SK-N-SH (cell line): ENCODE results near the gene ACTL8. TPM values are rescaled to one million over a fixed set of nuclear protein-coding genes. Genes with fewer than 3 reads are reported as not detected.

ENCODE experiments used
- CTCF ChIA-PET: fragments of 300-600, 350-600 bp; formaldehyde crosslinking; extraction: SDS; loops from one replicate; lab custom pipeline; 2021; lab: Yijun Ruan, JAX
- POLR2A ChIA-PET: fragments of 350-600 bp; sonication (Branson Sonifier 250); formaldehyde crosslinking; extraction: SDS; loops from one replicate; lab custom pipeline; 2020; ENCODE audit warnings: antibody characterized with exemption, inconsistent platforms; lab: Yijun Ruan, JAX
- DNase-seq: peaks from one replicate; pipeline ENCODE4 v3.0.0; 2012
- H2AFZ ChIP-seq: fragments of 200-600 bp; sonication (generic); 2 replicates; pipeline ENCODE4 v1.8.1; 2016; ENCODE audit warnings: antibody characterized with exemption, mild to moderate bottlenecking, low read depth
- H3F3A ChIP-seq: fragments of 200-600 bp; sonication (generic); replicated peaks from 2 replicates; pipeline ENCODE3; 2016; ENCODE audit warnings: antibody characterized with exemption, mild to moderate bottlenecking; ENCODE audit not compliant: insufficient read depth
- H3K27ac ChIP-seq, 2 experiments: fragments of 200-500 bp in 1 of 2; fragments of 200-600 bp in 1 of 2; sonication (Bioruptor generic) in 1 of 2; sonication (generic), shearing (Covaris generic) in 1 of 2; 2 replicates each; pipeline versions ENCODE4 v1.5.1 to v1.6.1; 2014 to 2016; ENCODE audit warnings: low read depth in 2 of 2, inconsistent platforms in 1 of 2, low read length in 1 of 2, mild to moderate bottlenecking in 1 of 2, mixed read lengths in 1 of 2
- H3K27me3 ChIP-seq: fragments of 200-600 bp; sonication (generic), shearing (Covaris generic); 2 replicates; pipeline ENCODE4 v1.6.1; 2016; ENCODE audit warnings: mixed run types; ENCODE audit not compliant: insufficient read depth
- H3K36me3 ChIP-seq, 2 experiments: fragments of 200-500 bp in 1 of 2; fragments of 200-600 bp in 1 of 2; sonication (Bioruptor generic) in 1 of 2; sonication (generic) in 1 of 2; replicated peaks in 1 of 2; 2 replicates each; pipeline versions ENCODE3 to v1.5.1; 2014 to 2016; ENCODE audit warnings: low read length in 1 of 2, mild to moderate bottlenecking in 1 of 2; ENCODE audit not compliant: insufficient read depth in 2 of 2, control insufficient read depth in 1 of 2
- H3K4me1 ChIP-seq, 2 experiments: fragments of 200-500 bp in 1 of 2; fragments of 200-600 bp in 1 of 2; sonication (Bioruptor generic) in 1 of 2; sonication (generic), shearing (Covaris generic) in 1 of 2; 2 replicates each; pipeline versions ENCODE4 v1.5.1 to v1.6.1; 2014 to 2016; ENCODE audit warnings: low read depth in 1 of 2, low read length in 1 of 2, mixed run types in 1 of 2; ENCODE audit not compliant: insufficient read depth in 2 of 2, control insufficient read depth in 1 of 2
- H3K4me2 ChIP-seq: fragments of 200-600 bp; sonication (generic), shearing (Covaris generic); 2 replicates; pipeline ENCODE4 v1.6.1; 2017; ENCODE audit warnings: mixed run types
- H3K4me3 ChIP-seq, 2 experiments: fragments of 200-500 bp in 1 of 2; fragments of 200-600 bp in 1 of 2; sonication (Bioruptor generic) in 1 of 2; sonication (generic), shearing (Covaris generic) in 1 of 2; 2 replicates each; pipeline versions ENCODE4 v1.5.1 to v1.8.1; 2014 to 2016; ENCODE audit warnings: low read depth in 2 of 2, inconsistent platforms in 1 of 2, low read length in 1 of 2, mild to moderate bottlenecking in 1 of 2, mixed read lengths in 1 of 2, moderate library complexity in 1 of 2
- H3K79me2 ChIP-seq: fragments of 200-600 bp; sonication (generic); 2 replicates; pipeline ENCODE4 v1.8.1; 2017; ENCODE audit warnings: mild to moderate bottlenecking; ENCODE audit not compliant: insufficient read depth
- H3K9ac ChIP-seq: fragments of 200-600 bp; sonication (generic); 2 replicates; pipeline ENCODE4 v1.6.1; 2017; ENCODE audit warnings: mixed run types
- H3K9me2 ChIP-seq: fragments of 200-600 bp; sonication (generic); 2 replicates; pipeline ENCODE4 v1.6.1; 2017; ENCODE audit warnings: mixed run types
- H3K9me3 ChIP-seq: fragments of 200-600 bp; sonication (generic); 2 replicates; pipeline ENCODE4 v1.6.1; 2017; ENCODE audit warnings: mixed run types, mild to moderate bottlenecking, moderate library complexity
- H4K20me1 ChIP-seq: fragments of 200-600 bp; sonication (generic); 2 replicates; pipeline ENCODE4 v1.6.1; 2017; ENCODE audit warnings: mild to moderate bottlenecking, mixed run types; ENCODE audit not compliant: insufficient read depth
- CTCF ChIP-seq: fragments of 200-600 bp; sonication (generic); IDR thresholded peaks from 2 replicates; pipeline ENCODE4 v1.6.1; 2017; ENCODE audit warnings: antibody characterized with exemption, mild to moderate bottlenecking, moderate library complexity
- FOSL2 ChIP-seq: IDR thresholded peaks from 2 replicates; pipeline ENCODE4 v1.4.0; 2012; ENCODE audit warnings: low read depth, mild to moderate bottlenecking, moderate library complexity, borderline replicate concordance
- FOXJ3 ChIP-seq: sonication (generic); formaldehyde crosslinking; IDR thresholded peaks from 2 replicates; pipeline ENCODE4 v1.5.1; 2020; ENCODE audit warnings: mild to moderate bottlenecking, missing genetic modification reagents
- IRF3 ChIP-seq: fragments of 150-350 bp; IDR thresholded peaks from 2 replicates; pipeline ENCODE4 v1.6.1; 2016; ENCODE audit warnings: mild to moderate bottlenecking, low read depth, low read length
- JUND ChIP-seq: IDR thresholded peaks from 2 replicates; pipeline ENCODE4 v1.4.0; 2012
- NFIC ChIP-seq: IDR thresholded peaks from 2 replicates; pipeline ENCODE4 v1.4.0; 2012; ENCODE audit warnings: borderline replicate concordance
- NRF1 ChIP-seq: IDR thresholded peaks from 2 replicates; pipeline ENCODE4 v1.6.1; 2012; ENCODE audit warnings: low read depth, mild to moderate bottlenecking, low read length
- PBX3 ChIP-seq: IDR thresholded peaks from 2 replicates; pipeline ENCODE4; 2012
- RAD21 ChIP-seq: IDR thresholded peaks from 2 replicates; pipeline ENCODE4 v1.6.1; 2012; ENCODE audit warnings: mild to moderate bottlenecking, low read length
- RXRA ChIP-seq: IDR thresholded peaks from 2 replicates; pipeline ENCODE4 v1.4.0; 2012; ENCODE audit warnings: low read depth, mild to moderate bottlenecking, borderline replicate concordance
- SIN3A ChIP-seq: IDR thresholded peaks from 2 replicates; pipeline ENCODE4 v1.6.1; 2012; ENCODE audit warnings: low read depth, mild to moderate bottlenecking, low read length, moderate library complexity, borderline replicate concordance
- SMC3 ChIP-seq: IDR thresholded peaks from 2 replicates; pipeline ENCODE4 v1.6.1; 2012; ENCODE audit warnings: low read depth, low read length, improper control_type of control experiment
- TAF1 ChIP-seq: IDR thresholded peaks from 2 replicates; pipeline ENCODE4 v1.6.1; 2012; ENCODE audit warnings: low read depth, mild to moderate bottlenecking, low read length, moderate library complexity, borderline replicate concordance
- TCF12 ChIP-seq: IDR thresholded peaks from 2 replicates; pipeline ENCODE4 v1.4.0; 2012
- USF2 ChIP-seq: fragments of 150-350 bp; IDR thresholded peaks from 2 replicates; pipeline ENCODE4 v1.6.1; 2017; ENCODE audit warnings: antibody characterized with exemption, low read length, low read depth, borderline replicate concordance
- YY1 ChIP-seq: IDR thresholded peaks from 2 replicates; pipeline ENCODE4 v1.4.0; 2012; ENCODE audit warnings: low read depth, mild to moderate bottlenecking
- WGBS: methylation state at CpG from one replicate; pipeline ENCODE4 v1.1.6; 2017; ENCODE audit warnings: low lambda C conversion rate; 5-methylcytosine and 5-hydroxymethylcytosine counted together
- polyA plus RNA-seq, 3 experiments: library from polyadenylated mRNA; depleted of rRNA; stranded (reverse); fragments of >200 nt; gene quantifications; 2 replicates each; pipeline ENCODE4 v1.2.3, GENCODE V29; 2012

Gene ACTL8
- polyA plus RNA-seq, 1 of the 3 experiments (the other 2 are of a cell fraction): 0.05 TPM

- Histone ChIP-seq H3K27me3 (no peaks in the 10 kb centered on the region), H3K79me2 (no peaks in the 10 kb centered on the region), H3K4me1 (no peaks in the 10 kb centered on the region; a peak in 1 of 4 replicates), H3F3A (no peaks in the 10 kb centered on the region), H3K27ac (no peak overlapping the region), H3K9ac (no peak overlapping the region), H3K9me2 (no peaks in the 10 kb centered on the region), H3K36me3 (no peaks in the 10 kb centered on the region), H3K4me3 (no peak overlapping the region), H3K4me2 (no peak overlapping the region), H3K9me3 (no peaks in the 10 kb centered on the region), H2AFZ (no peak overlapping the region), H4K20me1 (no peaks in the 10 kb centered on the region)
- no peak for DNase-seq
- ChIA-PET POLR2A (no interaction called here), CTCF (interaction anchor here (0.9 to 2.3 kb wide), 4 partner anchors 14 to 129 kb away, joined by 3 to 7 read pairs (median 3); no protein-coding TSS in a partner anchor)
- WGBS: 70% methylated on average over 2 of the region's 5 CpGs
- TF ChIP-seq NFIC (no peak), SMC3 (no peak), JUND (no peak), RAD21 (no peak), RXRA (no peak), IRF3 (no peak), TCF12 (no peak), FOXJ3 (CRISPR knock-in tag) (no peak), USF2 (no peak), CTCF (no peak), TAF1 (no peak), PBX3 (no peak), SIN3A (no peak), YY1 (no peak), NRF1 (no peak), FOSL2 (no peak)
Measured at GRCh38 chr1:17789926-17790325, 34.8 kb downstream of the ACTL8 start.
